ENCODE measurements around the gene SCN5A. TPM values are rescaled to one million over a fixed set of nuclear protein-coding genes. Genes with fewer than 3 reads are reported as not detected.

Gene SCN5A
- total RNA-seq, 1 donor from 2014 or later = 6.5 TPM

DNA sequence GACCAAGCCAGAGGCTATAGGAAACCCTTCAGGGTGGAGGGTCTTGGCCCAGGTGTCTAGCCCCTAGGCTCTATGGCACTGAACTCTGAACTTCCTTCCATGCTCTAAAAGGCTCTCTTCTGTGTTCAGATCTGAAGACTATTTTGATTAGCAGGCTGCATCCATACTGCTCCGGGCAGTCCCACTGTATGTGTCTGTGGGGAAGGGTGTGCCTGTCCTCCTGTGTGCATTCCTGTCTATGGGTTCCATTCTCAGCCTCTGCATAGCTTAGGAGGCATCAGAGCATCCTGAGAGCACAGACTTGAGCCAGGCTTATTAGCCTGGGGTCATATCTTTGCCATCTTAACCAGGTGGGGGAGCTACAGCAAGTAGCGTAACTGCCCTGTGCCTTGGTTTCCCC lies 115.3 kb downstream of the SCN5A start:
- no peak for DNase-seq

GRCh38 chr3:38533285-38533976 lies 116.1 kb downstream of the SCN5A start:
- DNase-seq = no peak

- DNase-seq = no peak
These were observed 117.0 kb downstream of the SCN5A start for GRCh38 chr3:38532529-38532928.

GRCh38 chr3:38528457-38528856 lies 121.0 kb downstream of the SCN5A start:
- DNase-seq = peak; percentile 34

DNA sequence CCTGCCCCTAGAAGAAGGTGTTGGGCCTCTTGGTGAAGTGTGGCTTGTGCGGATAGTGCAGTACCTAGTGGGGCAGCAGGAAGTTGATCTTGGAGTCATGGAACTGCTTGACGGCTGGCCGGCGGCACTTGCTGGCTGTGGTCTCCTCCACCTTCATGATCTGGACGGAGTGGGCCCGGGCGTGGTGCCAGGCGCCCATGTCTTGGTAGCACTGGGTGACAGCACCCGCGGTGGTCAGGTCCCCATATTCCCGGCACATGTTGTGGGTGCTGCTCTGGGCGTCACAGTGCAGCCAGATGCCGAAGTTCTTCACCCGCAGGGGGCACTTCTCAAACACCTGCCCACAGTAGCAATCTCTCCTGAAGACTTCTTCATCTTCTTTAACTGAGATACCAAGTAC lies 122.7 kb downstream of the SCN5A start:
- DNase-seq = no peak

DNA sequence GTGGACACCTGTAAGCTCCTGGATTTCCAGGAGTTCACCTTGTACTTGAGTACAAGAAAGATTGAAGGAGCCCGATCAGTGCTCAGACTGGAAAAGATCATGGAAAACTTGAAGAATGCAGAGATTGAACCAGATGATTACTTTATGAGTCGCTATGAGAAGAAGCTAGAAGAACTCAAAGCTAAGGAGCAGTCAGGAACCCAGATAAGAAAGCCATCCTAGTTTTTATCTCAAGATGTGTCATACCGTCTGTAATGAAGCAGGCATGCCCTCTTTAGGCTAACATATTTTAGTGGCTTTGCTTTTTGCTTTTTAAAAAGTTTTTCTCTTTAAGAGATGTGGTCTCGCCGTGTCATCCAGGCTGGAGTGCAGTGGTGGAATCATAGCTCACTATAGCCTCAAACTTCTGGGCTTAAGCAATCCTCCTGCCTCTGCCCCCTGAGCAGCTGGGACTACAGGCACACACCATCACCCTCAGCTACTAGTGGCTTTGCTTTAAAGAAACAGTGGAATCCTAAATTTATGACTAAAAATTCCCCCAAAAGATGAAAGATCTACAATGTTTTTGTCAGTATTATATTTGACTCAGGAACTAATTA lies 125.2 kb downstream of the SCN5A start:
- no peak for DNase-seq

DNA sequence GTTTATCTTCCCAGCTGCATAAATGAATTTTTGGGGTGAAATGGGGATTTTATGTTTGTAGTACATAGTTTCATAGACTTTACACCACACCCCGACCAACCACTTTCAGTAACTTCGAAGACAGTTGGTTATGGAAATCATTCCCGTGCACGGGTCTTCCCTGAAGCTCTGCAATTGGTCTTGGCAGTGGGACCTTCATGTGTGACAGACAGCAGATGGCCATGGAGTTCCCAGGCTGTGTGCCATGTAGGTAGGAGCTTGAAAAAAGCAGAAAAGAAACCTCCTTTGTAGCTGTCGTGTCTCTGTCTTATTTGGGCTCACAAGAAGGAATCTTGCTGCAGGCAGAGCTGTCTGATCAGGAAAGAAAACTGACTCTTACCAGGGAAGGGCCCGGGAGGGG lies 127.5 kb downstream of the SCN5A start:
- DNase-seq = no peak

GRCh38 chr3:38521391-38521987 lies 128.0 kb downstream of the SCN5A start:
- peak; percentile 90 for DNase-seq

DNA sequence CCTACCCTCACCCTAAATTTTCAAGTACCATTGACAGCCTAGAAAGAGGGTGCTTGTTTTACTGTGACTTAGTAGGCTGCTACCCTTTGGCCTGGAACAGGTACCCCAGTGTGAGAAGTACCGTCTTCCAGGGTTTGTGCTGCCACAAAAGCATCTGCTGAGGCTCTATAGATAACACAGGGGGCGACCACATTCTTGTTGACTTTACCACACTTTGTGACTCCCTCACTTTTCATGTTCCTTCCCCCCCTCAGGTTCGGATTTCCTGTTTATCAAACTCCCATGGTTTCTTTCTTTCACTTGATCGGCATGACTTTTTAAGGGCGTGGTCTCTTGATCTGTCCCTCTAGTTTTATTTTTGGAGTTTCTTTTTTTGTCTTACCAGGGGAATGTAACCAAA lies 129.8 kb downstream of the SCN5A start:
- no peak for DNase-seq

DNA sequence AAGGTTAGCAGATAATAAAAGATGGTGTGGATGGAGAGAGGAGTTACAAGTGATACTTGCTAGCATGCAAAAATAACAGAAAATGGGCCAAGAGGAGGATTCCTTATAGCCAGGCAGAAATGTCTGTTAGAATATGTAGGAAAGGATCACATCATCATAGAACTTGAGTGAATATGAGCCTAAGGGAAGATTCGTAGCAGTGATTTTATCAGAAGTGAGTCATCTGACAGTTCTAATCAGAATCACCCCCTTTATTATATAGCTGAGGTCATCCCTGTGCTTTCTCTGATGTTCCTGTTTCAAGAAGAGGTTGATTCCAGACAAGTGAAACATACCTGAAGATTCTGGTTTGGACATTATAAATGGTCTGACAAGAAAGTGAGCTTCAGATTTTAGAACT lies 130.5 kb downstream of the SCN5A start:
- peak; percentile 33 for DNase-seq

- peak; percentile 21 for DNase-seq
These were observed 132.8 kb downstream of the SCN5A start for GRCh38 chr3:38516669-38517068.

GRCh38 chr3:38515367-38515766 lies 134.1 kb downstream of the SCN5A start:
- DNase-seq = no peak

- no peak for DNase-seq
These were observed 137.9 kb downstream of the SCN5A start for GRCh38 chr3:38511546-38511945.

DNA sequence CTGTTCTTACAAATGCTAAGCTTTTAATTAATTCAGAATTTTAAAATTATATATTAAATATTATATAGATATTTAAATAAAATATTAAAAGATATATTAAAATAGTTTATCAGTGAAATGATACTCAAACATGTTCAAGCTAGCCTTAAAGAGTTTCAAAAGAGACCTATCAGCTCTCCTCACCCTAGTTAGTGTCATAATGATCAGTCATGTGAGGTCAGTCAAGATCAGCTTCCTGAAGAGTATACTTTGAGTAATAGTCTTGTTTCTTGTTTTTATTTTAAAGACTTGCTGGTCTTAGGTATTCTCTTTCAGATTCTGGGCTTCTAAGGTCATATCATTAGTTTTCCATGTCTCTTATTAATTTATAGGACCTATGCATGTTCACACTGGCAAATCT lies 138.9 kb downstream of the SCN5A start:
- no peak for DNase-seq

GRCh38 chr3:38509732-38510131 lies 139.8 kb downstream of the SCN5A start:
- no peak for DNase-seq

DNA sequence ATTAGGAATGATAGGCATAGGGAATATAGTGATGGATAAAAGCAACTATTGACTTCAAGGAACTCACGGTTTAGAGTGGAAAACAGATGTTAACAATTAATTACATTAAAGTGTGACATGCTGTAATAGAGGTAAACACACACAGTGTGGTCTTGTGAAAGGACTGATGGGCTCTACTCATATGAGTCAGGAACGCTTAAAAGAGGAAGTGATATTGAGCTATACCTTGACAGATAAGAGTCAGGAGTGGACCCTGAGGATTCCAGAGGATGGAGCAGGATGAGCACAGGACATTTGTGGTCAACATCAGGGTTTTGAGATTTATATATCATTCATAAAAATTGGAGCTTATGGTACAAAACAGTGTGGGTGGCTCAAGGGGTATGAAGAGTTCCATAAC lies 142.4 kb downstream of the SCN5A start:
- DNase-seq = no peak

- DNase-seq = no peak
These were observed 148.6 kb downstream of the SCN5A start for GRCh38 chr3:38500688-38501417.

Other genes starting within 250 kb of the SCN5A start
- gene ACVR2B, start 195.8 kb downstream of the SCN5A start, total RNA-seq = 4.2 and 7.3 TPM in 2 replicates
- 8.2 and 10.4 TPM in 2 replicates for gene EXOG, start 153.3 kb downstream of the SCN5A start, total RNA-seq
- gene SCN10A, start 166.5 kb upstream of the SCN5A start, total RNA-seq = not detected in 2 replicates